Measurements from ENCODE around the gene PTK6.

DNA sequence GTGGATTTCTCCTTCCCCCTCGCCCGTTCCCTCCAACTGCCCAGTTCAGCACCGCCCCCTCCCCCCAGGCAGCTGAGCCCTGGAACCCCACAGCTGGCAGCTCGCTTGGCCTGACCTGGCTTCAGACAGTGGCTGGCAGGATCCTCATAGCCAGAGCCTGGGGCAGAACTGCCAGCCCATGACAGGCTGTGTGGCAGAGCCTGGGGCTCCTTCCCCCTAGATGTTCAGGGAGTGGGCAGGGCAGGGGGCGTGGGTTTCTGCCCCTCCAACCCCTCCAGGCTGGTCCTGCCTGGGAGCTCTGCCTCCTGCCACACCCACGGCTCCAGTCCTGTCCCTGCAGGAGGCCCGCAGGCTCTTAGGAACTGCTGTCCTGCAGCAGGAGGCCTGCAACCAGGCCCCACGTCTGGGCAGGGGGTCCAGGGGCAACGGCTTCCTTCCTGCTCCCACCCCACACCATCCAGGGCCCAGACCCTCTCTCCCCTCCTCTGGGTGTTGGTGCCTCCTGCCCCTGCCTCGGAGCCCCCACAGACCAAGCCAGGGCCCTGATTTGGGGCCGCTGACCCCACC, 55.1 kb downstream of the PTK6 start:
- TF ChIP-seq, protein P1, sequence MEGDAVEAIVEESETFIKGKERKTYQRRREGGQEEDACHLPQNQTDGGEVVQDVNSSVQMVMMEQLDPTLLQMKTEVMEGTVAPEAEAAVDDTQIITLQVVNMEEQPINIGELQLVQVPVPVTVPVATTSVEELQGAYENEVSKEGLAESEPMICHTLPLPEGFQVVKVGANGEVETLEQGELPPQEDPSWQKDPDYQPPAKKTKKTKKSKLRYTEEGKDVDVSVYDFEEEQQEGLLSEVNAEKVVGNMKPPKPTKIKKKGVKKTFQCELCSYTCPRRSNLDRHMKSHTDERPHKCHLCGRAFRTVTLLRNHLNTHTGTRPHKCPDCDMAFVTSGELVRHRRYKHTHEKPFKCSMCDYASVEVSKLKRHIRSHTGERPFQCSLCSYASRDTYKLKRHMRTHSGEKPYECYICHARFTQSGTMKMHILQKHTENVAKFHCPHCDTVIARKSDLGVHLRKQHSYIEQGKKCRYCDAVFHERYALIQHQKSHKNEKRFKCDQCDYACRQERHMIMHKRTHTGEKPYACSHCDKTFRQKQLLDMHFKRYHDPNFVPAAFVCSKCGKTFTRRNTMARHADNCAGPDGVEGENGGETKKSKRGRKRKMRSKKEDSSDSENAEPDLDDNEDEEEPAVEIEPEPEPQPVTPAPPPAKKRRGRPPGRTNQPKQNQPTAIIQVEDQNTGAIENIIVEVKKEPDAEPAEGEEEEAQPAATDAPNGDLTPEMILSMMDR (IDR thresholded peaks at IDR 0.05) = no peak
- TF ChIP-seq POLR2A (IDR thresholded peaks at IDR 0.05) = no peak

Data from Peyer's patch (tissue), 4 donors.